Muscle of arm (tissue), 12 donors: ENCODE measurements around the gene RBM24. TPM values are rescaled to one million over a fixed set of nuclear protein-coding genes. Genes with fewer than 3 reads are reported as not detected.
"Not testable (repeated sequence)": the region's sequence is repeated elsewhere in the genome, so short reads cannot be mapped to it uniquely, and the experiment has no call there.

Experiments used
- DNase-seq: peaks from one replicate; pipeline ENCODE4 v3.0.0-alpha.2; 2013
- polyA plus RNA-seq, 12 donors: library from polyadenylated mRNA; unstranded; fragments of 120-200 nt; gene quantifications; one replicate each; pipeline ENCODE4 v1.2.1, GENCODE V29; 2013; ENCODE audit not compliant: insufficient read length in 12 of 12

RBM24 gene
- polyA plus RNA-seq, 12 donors, result 180 to 422 (median 312) TPM; not detected in 1

DNA sequence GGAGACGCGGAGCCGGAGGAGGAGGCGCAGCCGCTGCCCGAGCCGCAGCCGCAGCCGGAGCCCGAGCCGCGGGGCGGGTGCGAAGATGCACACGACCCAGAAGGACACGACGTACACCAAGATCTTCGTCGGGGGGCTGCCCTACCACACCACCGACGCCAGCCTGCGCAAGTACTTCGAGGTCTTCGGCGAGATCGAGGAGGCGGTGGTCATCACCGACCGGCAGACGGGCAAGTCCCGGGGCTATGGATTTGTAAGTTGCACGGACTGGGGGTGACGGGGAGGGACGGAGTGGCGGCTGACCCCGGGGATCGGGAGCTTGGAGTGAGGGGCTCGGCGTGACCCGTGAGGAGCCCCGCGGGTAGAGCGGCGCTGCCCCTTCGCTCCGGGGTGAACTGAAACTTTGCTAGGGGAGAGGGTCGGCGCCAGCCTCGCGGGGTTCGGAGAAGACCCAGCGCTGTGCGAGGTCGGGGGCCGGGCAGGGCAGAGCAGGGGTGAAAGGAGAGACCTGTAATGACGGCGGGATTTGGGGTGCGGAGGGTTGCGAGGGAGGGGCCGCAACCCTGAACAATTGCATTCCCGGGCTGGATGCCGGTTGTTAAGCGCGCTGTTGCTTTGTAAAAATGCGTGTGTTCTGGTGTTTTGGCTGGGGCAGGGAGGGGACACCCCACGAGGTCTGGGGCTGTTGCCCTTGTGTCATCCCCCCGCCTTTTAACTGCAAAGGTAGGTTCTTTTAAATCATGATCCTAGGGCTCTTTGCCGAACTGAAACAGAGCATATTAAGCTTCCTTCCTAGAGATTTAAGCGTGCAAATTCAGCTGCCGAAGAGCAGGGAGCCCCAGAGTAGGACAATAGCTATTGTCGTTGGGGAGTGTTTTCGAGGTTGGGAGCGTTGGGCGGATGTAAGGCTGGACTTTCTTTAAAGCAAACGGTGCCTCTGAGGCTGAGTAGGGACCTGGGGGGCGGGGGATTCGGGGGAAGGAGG, 628 bp downstream of the RBM24 start:
- peak; percentile 45 for DNase-seq

DNA sequence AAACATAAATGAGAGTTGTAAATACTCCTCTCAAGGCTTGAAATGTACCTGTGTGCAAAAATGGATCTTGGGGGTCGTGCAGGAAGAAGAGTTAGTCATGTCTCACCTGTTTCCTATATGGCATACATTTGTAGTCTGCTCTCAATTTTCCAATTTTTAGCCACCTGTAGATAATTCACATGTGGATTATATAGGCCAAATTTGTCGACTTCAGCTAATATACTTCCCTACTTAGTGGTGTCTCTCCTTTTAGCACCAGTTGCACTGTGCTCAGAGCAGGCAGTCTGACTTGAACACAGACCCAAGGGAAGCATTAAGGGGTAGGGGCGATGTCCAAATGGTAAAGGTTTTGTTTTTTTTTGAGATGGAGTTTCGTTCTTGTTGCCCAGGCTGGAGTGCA, 1.9 kb downstream of the RBM24 start:
- DNase-seq, result no peak

- peak; percentile 32 for DNase-seq
Observed at GRCh38 chr6:17289630-17290061, 8.5 kb downstream of the RBM24 start.

DNA sequence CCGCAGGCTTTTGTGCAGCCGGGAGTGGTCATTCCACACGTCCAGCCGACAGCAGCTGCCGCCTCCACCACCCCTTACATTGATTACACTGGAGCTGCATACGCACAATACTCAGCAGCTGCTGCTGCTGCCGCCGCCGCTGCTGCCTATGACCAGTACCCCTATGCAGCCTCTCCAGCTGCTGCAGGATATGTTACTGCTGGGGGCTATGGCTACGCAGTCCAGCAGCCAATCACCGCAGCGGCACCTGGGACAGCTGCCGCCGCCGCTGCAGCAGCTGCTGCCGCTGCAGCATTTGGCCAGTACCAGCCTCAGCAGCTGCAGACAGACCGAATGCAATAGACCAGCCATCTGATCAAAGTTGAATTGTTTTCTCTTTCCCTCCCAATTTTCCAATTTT, 10.6 kb downstream of the RBM24 start:
- DNase-seq, result no peak

DNA sequence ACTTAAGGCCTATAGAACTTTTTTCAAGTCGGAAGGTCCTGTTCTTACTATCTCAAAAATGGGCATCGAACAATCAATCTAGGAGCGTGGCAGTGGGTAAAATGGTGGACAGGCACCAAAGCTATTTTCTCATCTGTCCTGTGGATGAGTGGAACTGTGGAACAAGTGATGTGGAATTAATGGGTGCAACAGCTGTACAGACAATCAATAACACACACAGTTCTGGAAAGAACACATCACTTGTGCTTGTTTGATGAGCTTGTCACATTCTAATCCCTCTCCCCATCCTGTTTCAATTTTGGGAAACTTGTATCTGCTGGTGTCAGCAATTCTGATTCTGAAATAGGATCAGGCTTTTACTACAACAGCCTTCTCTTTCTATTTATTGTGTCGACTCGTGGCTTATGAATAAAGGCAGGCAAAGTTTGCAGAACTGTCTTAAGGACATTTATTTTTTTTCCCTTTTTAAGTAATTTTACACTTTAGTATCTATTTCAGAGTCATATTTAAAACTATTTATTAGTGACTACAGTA, 11.5 kb downstream of the RBM24 start:
- no peak for DNase-seq

GRCh38 chr6:17293395-17293794, 12.2 kb downstream of the RBM24 start:
- DNase-seq, result no peak

- DNase-seq, result peak; percentile 29
Observed at GRCh38 chr6:17297271-17298080, 16.3 kb downstream of the RBM24 start.

DNA sequence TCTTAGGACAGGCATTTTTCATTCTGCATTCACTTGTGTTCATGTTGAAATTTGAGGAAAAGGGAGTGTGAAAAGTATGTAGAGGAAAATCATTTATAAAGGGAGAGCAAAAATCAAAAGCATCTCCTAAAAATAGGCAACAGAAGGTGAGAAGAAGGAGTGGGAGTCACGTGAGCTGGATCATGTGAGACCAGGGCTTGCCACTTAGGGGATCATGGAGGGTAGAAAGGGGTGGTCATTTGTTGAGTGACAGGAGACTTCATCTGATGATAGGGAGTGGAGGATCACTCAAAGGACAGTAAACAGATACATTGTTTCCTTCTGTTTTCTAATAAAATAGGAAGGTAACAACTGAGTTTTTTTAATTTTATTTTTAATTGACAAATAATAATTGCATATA, 17.1 kb downstream of the RBM24 start:
- no peak for DNase-seq

- no peak for DNase-seq
Observed at GRCh38 chr6:17299222-17299621, 18.1 kb downstream of the RBM24 start.

- DNase-seq, result no peak
Observed at GRCh38 chr6:17299750-17300149, 18.6 kb downstream of the RBM24 start.

- no peak for DNase-seq
Observed at GRCh38 chr6:17300637-17301036, 19.5 kb downstream of the RBM24 start.

- DNase-seq, result no peak
Observed at GRCh38 chr6:17303444-17303843, 22.3 kb downstream of the RBM24 start.

DNA sequence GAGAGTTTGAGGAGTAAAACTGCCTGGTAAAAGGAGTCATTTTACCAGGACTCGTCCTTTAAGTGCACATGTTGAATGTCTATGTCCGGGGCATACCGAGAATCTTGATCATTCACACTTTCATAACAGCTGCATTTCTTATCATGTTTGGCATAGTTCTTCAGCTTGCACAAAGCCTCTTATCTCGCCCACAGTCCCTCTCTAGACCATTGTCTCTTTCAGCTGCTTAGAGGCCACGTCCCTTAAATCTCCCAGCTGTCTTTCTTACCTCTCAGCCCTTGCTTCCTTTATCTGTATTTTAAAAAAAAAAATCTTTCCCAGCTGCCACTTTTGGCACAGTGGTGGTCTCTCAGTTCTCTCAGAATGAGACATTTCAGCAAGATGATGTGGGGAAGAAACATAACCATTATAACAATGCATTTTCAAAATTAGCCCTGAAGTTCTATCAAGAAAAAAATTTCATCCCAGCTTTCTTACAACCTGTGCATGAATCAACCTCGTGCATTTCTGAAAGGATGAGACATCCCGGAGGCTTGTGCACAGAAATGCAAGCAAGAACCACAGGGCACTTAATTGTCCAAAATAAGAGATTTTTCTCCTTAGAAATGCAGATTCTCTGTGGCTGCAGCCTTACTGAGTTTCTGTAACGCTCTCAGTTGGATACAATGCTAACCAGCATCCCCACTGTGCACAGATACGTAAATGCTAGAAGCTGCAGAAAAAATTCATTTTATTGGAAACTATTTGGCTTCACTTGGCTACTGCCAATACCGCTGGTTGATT, 24.2 kb downstream of the RBM24 start:
- no peak for DNase-seq

GRCh38 chr6:17311595-17312311, 30.6 kb downstream of the RBM24 start:
- DNase-seq, result peak; percentile 22

- not testable (repeated sequence) for DNase-seq
Observed at GRCh38 chr6:17313238-17313637, 32.1 kb downstream of the RBM24 start.

GRCh38 chr6:17313971-17314370, 32.8 kb downstream of the RBM24 start:
- DNase-seq, result no peak

DNA sequence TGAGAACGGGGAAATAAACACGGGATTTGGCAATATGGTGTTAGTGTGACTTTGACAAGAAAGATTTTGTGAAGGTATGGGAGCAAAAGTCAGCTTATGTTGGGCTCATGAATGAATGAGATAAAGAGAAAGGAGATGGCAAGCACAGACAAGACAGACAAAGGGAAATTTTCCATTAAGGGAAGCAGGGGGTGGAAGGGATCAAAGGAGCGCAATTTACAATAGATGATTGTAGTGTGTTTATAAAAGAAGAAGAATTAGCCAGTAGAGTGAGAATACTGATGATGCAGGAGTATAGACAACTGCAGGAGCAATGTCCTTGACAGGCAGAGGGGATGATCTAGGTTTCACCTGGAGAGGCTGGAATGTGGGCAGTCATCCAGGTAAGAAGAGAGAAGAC, 34.1 kb downstream of the RBM24 start:
- DNase-seq, result no peak

- no peak for DNase-seq
Observed at GRCh38 chr6:17318435-17319165, 37.4 kb downstream of the RBM24 start.

DNA sequence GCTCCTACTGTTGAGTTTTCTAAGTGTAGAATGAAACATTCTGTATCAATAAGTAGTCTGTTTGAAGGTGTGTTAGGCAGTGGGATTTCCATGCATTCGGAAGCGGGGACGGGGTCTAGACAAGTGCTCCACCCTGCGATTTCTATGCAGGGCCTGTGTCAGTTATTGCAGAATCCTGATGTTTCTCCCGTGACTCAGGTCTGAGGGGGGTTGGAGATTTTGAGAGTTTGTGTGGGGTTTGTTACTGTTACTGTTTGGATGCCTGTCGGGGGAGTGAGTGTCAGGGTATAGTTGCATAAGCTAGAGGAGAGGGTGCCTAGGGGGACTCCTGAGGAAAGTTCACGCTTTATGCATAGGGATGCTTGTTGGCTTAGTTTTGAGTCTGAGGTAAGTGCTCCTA, 39.1 kb downstream of the RBM24 start:
- DNase-seq, result not testable (repeated sequence)

DNA sequence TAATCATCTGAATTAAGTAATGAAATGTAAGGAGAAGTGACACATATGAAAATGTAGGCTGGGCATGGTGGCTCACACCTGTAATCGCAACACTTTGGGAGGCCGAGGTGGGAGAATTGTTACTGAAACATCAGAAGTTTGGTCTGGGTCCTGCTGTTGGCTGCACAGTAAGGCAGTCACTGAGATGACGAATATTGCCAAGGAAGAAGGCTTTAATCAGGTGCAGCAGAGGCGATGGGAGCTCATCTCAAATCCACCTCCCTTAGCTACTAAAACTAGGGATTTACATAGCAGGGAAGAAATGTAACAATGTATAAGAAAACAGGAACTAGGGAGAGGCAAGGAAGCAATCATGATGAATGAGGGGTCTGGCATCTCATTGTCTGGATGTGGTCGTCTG, 50.1 kb downstream of the RBM24 start:
- no peak for DNase-seq
